Endothelial cell (in vitro differentiated cells): ENCODE results near the gene CRISPLD2. TPM values are rescaled to one million over a fixed set of nuclear protein-coding genes. Genes with fewer than 3 reads are reported as not detected.
A peak's percentile ranks its signal among the peaks of the same experiment; 100 is the strongest.

Source experiments
- DNase-seq: peaks from one replicate; pipeline ENCODE4 v3.0.0; 2021; ENCODE audit warnings: low spot score
- H3K27ac Mint-ChIP-seq: one replicate; pipeline ENCODE4 v1.8.0; 2021; ENCODE audit warnings: mixed read lengths, inconsistent platforms; ENCODE audit not compliant: unreplicated experiment
- H3K27me3 Mint-ChIP-seq: one replicate; pipeline ENCODE4 v1.8.0; 2021; ENCODE audit warnings: mild to moderate bottlenecking, moderate library complexity, mixed read lengths, inconsistent platforms; ENCODE audit not compliant: unreplicated experiment
- H3K36me3 Mint-ChIP-seq: one replicate; pipeline ENCODE4 v1.8.0; 2021; ENCODE audit warnings: mild to moderate bottlenecking, low read depth, mixed read lengths, inconsistent platforms; ENCODE audit not compliant: unreplicated experiment
- H3K4me1 Mint-ChIP-seq: one replicate; pipeline ENCODE4 v1.8.0; 2021; ENCODE audit warnings: mild to moderate bottlenecking, mixed read lengths, inconsistent platforms; ENCODE audit not compliant: unreplicated experiment
- H3K4me3 Mint-ChIP-seq: one replicate; pipeline ENCODE4 v1.8.0; 2021; ENCODE audit warnings: mild to moderate bottlenecking, mixed read lengths, inconsistent platforms; ENCODE audit not compliant: unreplicated experiment
- H3K9me3 Mint-ChIP-seq: one replicate; pipeline ENCODE4 v1.8.0; 2021; ENCODE audit warnings: mixed read lengths, inconsistent platforms; ENCODE audit not compliant: unreplicated experiment
- total RNA-seq: library from RNA; stranded (reverse); fragmentation: NEBNext Ultra II Directional; extraction: Animal tissue kit (Norgen Biotek cat#: 25700); gene quantifications from one replicate; pipeline ENCODE4 v1.2.1, GENCODE V29; 2021; ENCODE audit not compliant: unreplicated experiment
- TF ChIP-seq, protein P1 (sequence below): fragments of 200-600 bp; sonication (generic); IDR thresholded peaks from one replicate; pipeline ENCODE4 v1.5.0; 2021; ENCODE audit warnings: antibody characterized with exemption; ENCODE audit not compliant: unreplicated experiment

Gene CRISPLD2
- total RNA-seq, 1 donor from 2014 or later, result 0.54 TPM

DNA sequence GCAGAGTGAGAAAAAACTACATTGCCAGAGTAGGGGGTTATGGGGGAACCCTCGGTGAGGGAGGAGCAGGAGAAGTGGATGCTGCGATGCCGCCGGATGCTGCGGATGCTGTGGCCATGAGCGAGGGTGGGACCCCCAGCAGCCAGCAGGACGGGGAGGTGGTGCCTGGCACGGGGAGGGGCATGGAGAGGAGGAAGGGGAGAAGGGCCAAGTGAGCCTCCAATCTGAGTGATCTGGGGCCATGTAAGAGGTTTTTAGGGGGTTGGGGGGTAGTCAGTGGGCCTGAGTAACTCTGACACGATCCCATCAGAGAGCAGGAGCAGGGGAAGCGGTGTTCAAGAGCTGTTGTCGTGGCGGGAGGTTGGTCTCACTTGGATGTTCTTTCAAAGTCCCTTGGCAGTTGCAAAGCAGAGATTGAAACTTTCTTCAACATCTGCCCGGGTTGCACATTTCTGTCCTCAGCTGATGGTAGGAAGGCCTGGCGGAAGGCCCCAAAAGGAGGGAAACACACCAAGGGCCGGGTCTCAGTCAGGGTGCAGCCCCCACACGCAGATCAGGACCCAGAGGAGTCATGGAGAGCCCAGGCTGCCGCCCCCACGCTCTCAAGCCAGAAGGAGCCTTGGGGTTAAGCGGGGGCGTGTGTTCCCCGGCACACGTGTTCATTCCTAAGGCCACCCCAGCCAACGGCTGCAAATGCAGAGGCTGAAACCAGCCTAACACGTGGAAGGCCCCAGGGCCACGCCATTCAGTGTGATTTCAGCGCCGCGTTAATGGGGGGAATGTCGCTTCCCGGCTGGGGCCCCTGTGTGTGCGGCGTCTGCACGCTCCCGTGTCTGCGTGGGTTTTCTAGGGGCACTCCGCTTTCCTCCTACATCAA lies 109.9 kb downstream of the CRISPLD2 start:
- no peaks in the 10 kb centered on the region for H3K4me1 Mint-ChIP-seq
- TF ChIP-seq, protein P1, sequence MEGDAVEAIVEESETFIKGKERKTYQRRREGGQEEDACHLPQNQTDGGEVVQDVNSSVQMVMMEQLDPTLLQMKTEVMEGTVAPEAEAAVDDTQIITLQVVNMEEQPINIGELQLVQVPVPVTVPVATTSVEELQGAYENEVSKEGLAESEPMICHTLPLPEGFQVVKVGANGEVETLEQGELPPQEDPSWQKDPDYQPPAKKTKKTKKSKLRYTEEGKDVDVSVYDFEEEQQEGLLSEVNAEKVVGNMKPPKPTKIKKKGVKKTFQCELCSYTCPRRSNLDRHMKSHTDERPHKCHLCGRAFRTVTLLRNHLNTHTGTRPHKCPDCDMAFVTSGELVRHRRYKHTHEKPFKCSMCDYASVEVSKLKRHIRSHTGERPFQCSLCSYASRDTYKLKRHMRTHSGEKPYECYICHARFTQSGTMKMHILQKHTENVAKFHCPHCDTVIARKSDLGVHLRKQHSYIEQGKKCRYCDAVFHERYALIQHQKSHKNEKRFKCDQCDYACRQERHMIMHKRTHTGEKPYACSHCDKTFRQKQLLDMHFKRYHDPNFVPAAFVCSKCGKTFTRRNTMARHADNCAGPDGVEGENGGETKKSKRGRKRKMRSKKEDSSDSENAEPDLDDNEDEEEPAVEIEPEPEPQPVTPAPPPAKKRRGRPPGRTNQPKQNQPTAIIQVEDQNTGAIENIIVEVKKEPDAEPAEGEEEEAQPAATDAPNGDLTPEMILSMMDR, result no peak
- no peak for DNase-seq
- H3K27me3 Mint-ChIP-seq, result peaks cover 4% of the 10 kb centered on the region
- peaks cover 3% of the 10 kb centered on the region for H3K36me3 Mint-ChIP-seq
- peak overlapping the region; percentile 8 for H3K4me3 Mint-ChIP-seq
- no peaks in the 10 kb centered on the region for H3K9me3 Mint-ChIP-seq
- H3K27ac Mint-ChIP-seq, result no peak overlapping the region

DNA sequence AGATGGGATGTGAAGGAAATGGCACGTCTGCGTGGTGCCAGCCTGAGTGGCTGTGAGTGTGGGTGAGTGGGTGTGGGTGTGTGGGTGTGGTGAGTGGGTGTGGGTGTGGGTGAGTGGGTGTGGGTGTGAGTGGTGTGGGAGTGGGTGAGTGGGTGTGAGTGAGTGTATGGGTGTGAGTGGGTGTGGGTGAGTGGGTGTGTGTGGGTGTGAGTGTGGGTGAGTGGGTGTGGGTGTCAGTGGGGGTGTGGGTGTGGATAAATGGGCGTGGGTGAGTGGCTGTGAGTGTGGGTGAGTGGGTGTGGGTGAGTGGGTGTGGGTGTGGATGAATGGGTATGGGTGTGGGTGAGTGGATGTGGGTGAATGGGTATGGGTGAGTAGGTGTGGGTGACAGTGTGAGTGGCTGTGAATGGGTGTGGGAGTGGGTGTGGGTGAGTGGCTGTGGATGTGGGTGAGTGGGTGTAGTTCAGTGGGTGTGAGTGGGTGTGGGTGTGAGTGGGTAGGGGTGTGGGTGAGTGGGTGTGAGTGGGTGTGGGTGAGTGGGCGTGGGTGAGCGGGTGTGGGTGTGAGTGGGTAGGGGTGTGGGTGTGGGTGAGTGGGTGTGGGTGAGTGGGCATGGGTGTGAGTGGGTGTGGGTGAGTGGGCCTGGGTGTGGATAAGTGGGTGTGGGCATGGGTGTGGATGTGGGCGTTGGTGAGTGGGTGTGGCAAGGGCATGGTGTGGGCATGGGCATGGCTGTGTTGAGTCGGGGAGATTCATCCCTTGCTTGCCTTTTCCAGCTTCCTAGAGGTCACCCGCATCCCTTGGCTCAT lies 110.7 kb downstream of the CRISPLD2 start:
- no peaks in the 10 kb centered on the region for H3K4me1 Mint-ChIP-seq
- no peak overlapping the region for H3K4me3 Mint-ChIP-seq
- peaks cover 4% of the 10 kb centered on the region for H3K27me3 Mint-ChIP-seq
- no peak overlapping the region for H3K27ac Mint-ChIP-seq
- H3K9me3 Mint-ChIP-seq, result no peaks in the 10 kb centered on the region
- H3K36me3 Mint-ChIP-seq, result peaks cover 3% of the 10 kb centered on the region
- no peak for DNase-seq
- TF ChIP-seq, protein P1, result no peak

DNA sequence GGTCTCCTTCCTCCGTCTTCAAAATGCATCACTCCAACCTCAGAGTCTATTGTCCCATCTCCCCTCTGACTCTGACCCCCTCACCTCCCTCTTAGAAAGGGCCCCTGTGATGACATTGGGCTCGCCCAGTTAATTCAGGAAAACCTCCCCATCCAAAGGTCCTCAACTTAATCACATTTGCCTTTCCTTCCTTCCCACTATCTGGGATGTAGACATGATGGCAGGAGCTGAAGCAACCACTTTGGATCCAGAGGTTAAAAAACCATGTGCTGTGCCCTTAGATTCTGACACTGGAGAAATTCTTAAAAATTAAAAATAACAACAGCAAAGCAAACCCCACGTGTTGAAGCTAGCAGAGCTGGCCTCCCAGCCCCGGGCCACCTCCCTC lies 111.3 kb downstream of the CRISPLD2 start:
- Mint-ChIP-seq H3K4me3 (no peak overlapping the region), H3K4me1 (no peaks in the 10 kb centered on the region), H3K36me3 (peaks cover 3% of the 10 kb centered on the region), H3K9me3 (no peaks in the 10 kb centered on the region), H3K27me3 (peaks cover 4% of the 10 kb centered on the region), H3K27ac (no peak overlapping the region)
- TF ChIP-seq, protein P1, result no peak
- no peak for DNase-seq

DNA sequence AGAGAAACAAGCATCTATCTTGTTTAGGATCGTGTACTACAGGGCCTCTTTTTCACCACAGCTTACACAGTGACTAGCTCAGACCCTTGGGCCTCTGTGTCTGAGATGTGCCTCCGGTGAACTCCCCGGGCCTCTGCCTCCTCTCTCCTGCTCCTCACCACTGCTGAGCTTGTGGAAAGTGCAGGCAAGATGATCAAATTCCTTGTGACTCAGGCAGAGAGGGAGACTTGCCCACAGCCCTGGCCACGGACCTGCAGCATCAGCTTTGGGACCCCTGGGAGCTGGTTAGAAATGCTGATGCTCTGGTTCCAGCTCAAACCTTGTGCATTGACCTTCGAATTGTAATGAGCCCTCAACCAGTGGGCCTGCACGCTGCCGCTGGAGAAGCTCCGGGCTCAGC lies 111.7 kb downstream of the CRISPLD2 start:
- H3K36me3 Mint-ChIP-seq, result peaks cover 3% of the 10 kb centered on the region
- no peak for DNase-seq
- no peaks in the 10 kb centered on the region for H3K4me1 Mint-ChIP-seq
- no peaks in the 10 kb centered on the region for H3K9me3 Mint-ChIP-seq
- TF ChIP-seq, protein P1, result no peak
- H3K27me3 Mint-ChIP-seq, result peaks cover 4% of the 10 kb centered on the region
- no peak overlapping the region for H3K27ac Mint-ChIP-seq
- H3K4me3 Mint-ChIP-seq, result no peak overlapping the region
